Nephron (organoid): Measurements from ENCODE around the gene MEP1A.

Source experiments
- H3K27ac Mint-ChIP-seq, 3 experiments: 2 replicates each; pipeline ENCODE4 v1.8.0; 2020; ENCODE audit warnings: mixed read lengths in 3 of 3, mild to moderate bottlenecking in 2 of 3, moderate library complexity in 1 of 3
- H3K27me3 Mint-ChIP-seq: 2 replicates; pipeline ENCODE4 v1.8.0; 2021; ENCODE audit warnings: low read depth, mild to moderate bottlenecking, moderate library complexity, mixed read lengths
- H3K36me3 Mint-ChIP-seq: 2 replicates; pipeline ENCODE4 v1.8.0; 2020; ENCODE audit warnings: low read depth, mixed read lengths
- H3K4me1 Mint-ChIP-seq: 2 replicates; pipeline ENCODE4 v1.8.0; 2020; ENCODE audit warnings: mixed read lengths
- H3K4me3 Mint-ChIP-seq, 3 experiments: 2 replicates each; pipeline ENCODE4 v1.8.0; 2020; ENCODE audit warnings: mild to moderate bottlenecking in 3 of 3, mixed read lengths in 3 of 3, moderate library complexity in 2 of 3
- H3K9me3 Mint-ChIP-seq: 2 replicates; pipeline ENCODE4 v1.8.0; 2020; ENCODE audit warnings: mixed read lengths
- TF ChIP-seq, protein P1 (sequence below), 3 experiments: fragments of 200-600 bp; sonication (generic); IDR thresholded peaks; one replicate each; pipeline ENCODE4 v1.5.0; 2021; ENCODE audit warnings: antibody characterized with exemption in 3 of 3; ENCODE audit not compliant: unreplicated experiment in 3 of 3

MEP1A gene

GRCh38 chr6:46865221-46865620 lies 72.0 kb downstream of the MEP1A start:
- no peaks in the 10 kb centered on the region for H3K36me3 Mint-ChIP-seq
- H3K27me3 Mint-ChIP-seq, result no peaks in the 10 kb centered on the region
- H3K4me1 Mint-ChIP-seq, result no peaks in the 10 kb centered on the region
- no peak overlapping the region for H3K4me3 Mint-ChIP-seq
- no peak overlapping the region for H3K27ac Mint-ChIP-seq
- TF ChIP-seq, protein P1, sequence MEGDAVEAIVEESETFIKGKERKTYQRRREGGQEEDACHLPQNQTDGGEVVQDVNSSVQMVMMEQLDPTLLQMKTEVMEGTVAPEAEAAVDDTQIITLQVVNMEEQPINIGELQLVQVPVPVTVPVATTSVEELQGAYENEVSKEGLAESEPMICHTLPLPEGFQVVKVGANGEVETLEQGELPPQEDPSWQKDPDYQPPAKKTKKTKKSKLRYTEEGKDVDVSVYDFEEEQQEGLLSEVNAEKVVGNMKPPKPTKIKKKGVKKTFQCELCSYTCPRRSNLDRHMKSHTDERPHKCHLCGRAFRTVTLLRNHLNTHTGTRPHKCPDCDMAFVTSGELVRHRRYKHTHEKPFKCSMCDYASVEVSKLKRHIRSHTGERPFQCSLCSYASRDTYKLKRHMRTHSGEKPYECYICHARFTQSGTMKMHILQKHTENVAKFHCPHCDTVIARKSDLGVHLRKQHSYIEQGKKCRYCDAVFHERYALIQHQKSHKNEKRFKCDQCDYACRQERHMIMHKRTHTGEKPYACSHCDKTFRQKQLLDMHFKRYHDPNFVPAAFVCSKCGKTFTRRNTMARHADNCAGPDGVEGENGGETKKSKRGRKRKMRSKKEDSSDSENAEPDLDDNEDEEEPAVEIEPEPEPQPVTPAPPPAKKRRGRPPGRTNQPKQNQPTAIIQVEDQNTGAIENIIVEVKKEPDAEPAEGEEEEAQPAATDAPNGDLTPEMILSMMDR (IDR thresholded peaks at IDR 0.05; ENCODE audit: unreplicated experiment in 3 of 3), result no peak
- H3K9me3 Mint-ChIP-seq, result no peaks in the 10 kb centered on the region

DNA sequence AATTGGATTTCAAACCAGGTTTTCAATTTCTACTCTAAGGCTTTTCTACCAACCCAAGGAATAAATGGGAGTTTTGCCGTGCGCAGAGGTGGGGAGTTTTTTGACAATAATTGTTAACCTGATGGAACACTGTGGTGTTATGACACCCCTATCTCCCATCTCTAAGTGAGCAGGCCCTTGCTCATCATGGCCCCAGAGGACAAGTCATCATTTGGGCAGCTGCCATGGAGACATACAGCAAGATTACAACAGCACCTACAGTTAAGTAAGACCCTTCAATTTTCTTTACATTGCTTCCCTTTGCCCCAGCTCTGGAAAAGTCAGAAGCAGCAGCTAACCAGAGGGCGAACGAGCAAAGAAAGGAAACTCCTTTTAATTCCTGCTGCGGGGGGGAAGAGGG lies 74.2 kb downstream of the MEP1A start:
- H3K4me1 Mint-ChIP-seq, result no peaks in the 10 kb centered on the region
- TF ChIP-seq, protein P1 (IDR thresholded peaks at IDR 0.05; ENCODE audit: unreplicated experiment in 3 of 3), result no peak
- no peak overlapping the region for H3K4me3 Mint-ChIP-seq
- H3K27ac Mint-ChIP-seq, result no peak overlapping the region
- H3K36me3 Mint-ChIP-seq, result no peaks in the 10 kb centered on the region
- no peaks in the 10 kb centered on the region for H3K27me3 Mint-ChIP-seq
- H3K9me3 Mint-ChIP-seq, result no peaks in the 10 kb centered on the region

GRCh38 chr6:46876126-46876525 lies 82.9 kb downstream of the MEP1A start:
- Mint-ChIP-seq H3K4me3 (no peak overlapping the region), H3K27me3 (no peaks in the 10 kb centered on the region), H3K27ac (no peak overlapping the region), H3K4me1 (no peaks in the 10 kb centered on the region), H3K9me3 (no peaks in the 10 kb centered on the region), H3K36me3 (no peaks in the 10 kb centered on the region)
- TF ChIP-seq, protein P1 (IDR thresholded peaks at IDR 0.05; ENCODE audit: unreplicated experiment in 3 of 3), result no peak

- Mint-ChIP-seq H3K36me3 (no peaks in the 10 kb centered on the region), H3K4me1 (no peaks in the 10 kb centered on the region), H3K27ac (no peak overlapping the region), H3K4me3 (no peak overlapping the region), H3K27me3 (no peaks in the 10 kb centered on the region), H3K9me3 (no peaks in the 10 kb centered on the region)
- TF ChIP-seq, protein P1 (IDR thresholded peaks at IDR 0.05; ENCODE audit: unreplicated experiment in 3 of 3), result no peak
These were observed 85.8 kb downstream of the MEP1A start for GRCh38 chr6:46879003-46879402.

DNA sequence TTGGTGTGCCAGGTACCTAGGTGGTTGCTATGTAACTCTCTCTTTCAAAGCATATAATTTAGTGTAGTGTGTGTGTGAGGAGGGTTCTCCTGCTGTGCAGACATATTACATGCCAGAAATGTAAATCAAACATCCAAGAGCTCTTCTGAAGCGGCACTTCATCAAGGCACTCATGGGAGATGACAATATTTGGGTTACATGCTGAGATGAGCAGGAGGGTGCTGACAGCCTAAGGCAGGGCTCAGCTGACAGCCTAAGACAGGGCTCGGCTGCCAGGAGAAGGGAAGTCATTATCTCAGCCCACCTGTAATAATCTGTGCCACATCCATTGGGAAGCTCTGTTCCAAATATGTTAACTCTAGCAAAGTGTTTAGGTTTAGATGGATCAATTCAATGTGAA lies 89.5 kb downstream of the MEP1A start:
- H3K27me3 Mint-ChIP-seq, result no peaks in the 10 kb centered on the region
- no peaks in the 10 kb centered on the region for H3K36me3 Mint-ChIP-seq
- TF ChIP-seq, protein P1 (IDR thresholded peaks at IDR 0.05; ENCODE audit: unreplicated experiment in 3 of 3), result no peak
- H3K4me1 Mint-ChIP-seq, result no peaks in the 10 kb centered on the region
- H3K4me3 Mint-ChIP-seq, result no peak overlapping the region
- no peaks in the 10 kb centered on the region for H3K9me3 Mint-ChIP-seq
- H3K27ac Mint-ChIP-seq, result no peak overlapping the region

GRCh38 chr6:46888031-46888430 lies 94.8 kb downstream of the MEP1A start:
- H3K27ac Mint-ChIP-seq, result no peak overlapping the region
- no peak overlapping the region for H3K4me3 Mint-ChIP-seq
- H3K27me3 Mint-ChIP-seq, result no peaks in the 10 kb centered on the region
- H3K9me3 Mint-ChIP-seq, result no peaks in the 10 kb centered on the region
- TF ChIP-seq, protein P1 (IDR thresholded peaks at IDR 0.05; ENCODE audit: unreplicated experiment in 3 of 3), result no peak
- H3K36me3 Mint-ChIP-seq, result no peaks in the 10 kb centered on the region
- H3K4me1 Mint-ChIP-seq, result no peaks in the 10 kb centered on the region
